HepG2 (cell line): Measurements from ENCODE around the gene IFT57. TPM values are rescaled to one million over a fixed set of nuclear protein-coding genes. Genes with fewer than 3 reads are reported as not detected.
A peak's percentile ranks its signal among the peaks of the same experiment; 100 is the strongest.

Experiments used
- AGO1 ChIP-seq: fragments of 200-400 bp; formaldehyde crosslinking; IDR thresholded peaks from 2 replicates; pipeline ENCODE4 v1.6.1; 2017; ENCODE audit warnings: mild to moderate bottlenecking, low read depth, low read length, moderate library complexity; ENCODE audit not compliant: poor library complexity, severe bottlenecking
- DRAP1 ChIP-seq: IDR thresholded peaks from 2 replicates; pipeline ENCODE4 v1.6.1; 2016; ENCODE audit warnings: missing genetic modification reagents, missing compliant biosample characterization
- KAT7 ChIP-seq: IDR thresholded peaks from 2 replicates; pipeline ENCODE4 v1.6.1; 2018; ENCODE audit warnings: borderline replicate concordance, missing compliant biosample characterization
- KDM2A ChIP-seq: sonication (generic); formaldehyde crosslinking; IDR thresholded peaks from 2 replicates; pipeline ENCODE4 v1.4.0; 2020; ENCODE audit warnings: low read depth, missing genetic modification reagents, borderline replicate concordance
- NFKB2 ChIP-seq: sonication (generic); formaldehyde crosslinking; IDR thresholded peaks from 2 replicates; pipeline ENCODE4 v1.4.0; 2020; ENCODE audit warnings: missing genetic modification reagents, borderline replicate concordance
- NONO ChIP-seq, 2 experiments: fragments of 450-650 bp in 1 of 2; sonication (generic) in 1 of 2; formaldehyde crosslinking in 1 of 2; IDR thresholded peaks in 1 of 2; conservative IDR thresholded peaks in 1 of 2; 2 replicates each; pipeline versions ENCODE4 v1.6.1 to v1.8.0; 2017 to 2022; ENCODE audit warnings: mild to moderate bottlenecking in 1 of 2, missing genetic modification reagents in 1 of 2, moderate library complexity in 1 of 2
- PAXIP1 ChIP-seq: sonication (generic); formaldehyde crosslinking; conservative IDR thresholded peaks from 2 replicates; pipeline ENCODE4 v1.4.0; 2020; ENCODE audit warnings: mild to moderate bottlenecking, missing genetic modification reagents, moderate library complexity
- TRIM22 ChIP-seq: fragments of 450-650 bp; IDR thresholded peaks from 2 replicates; pipeline ENCODE4 v1.6.1; 2017
- ZBTB2 ChIP-seq: sonication (generic); formaldehyde crosslinking; IDR thresholded peaks from 2 replicates; pipeline ENCODE4 v1.8.0; 2022; ENCODE audit warnings: low read depth, missing genetic modification reagents
- ZHX1 ChIP-seq: sonication (generic); formaldehyde crosslinking; IDR thresholded peaks from 2 replicates; pipeline ENCODE4 v1.8.1; 2022; ENCODE audit warnings: low read depth, mild to moderate bottlenecking, missing genetic modification reagents
- ZNF160 ChIP-seq: sonication (generic); formaldehyde crosslinking; IDR thresholded peaks from 2 replicates; pipeline ENCODE4 v1.8.0; 2022; ENCODE audit warnings: mild to moderate bottlenecking, inconsistent platforms, missing genetic modification reagents
- ZNF256 ChIP-seq: sonication (generic); formaldehyde crosslinking; conservative IDR thresholded peaks from 2 replicates; pipeline ENCODE4 v1.4.0; 2020; ENCODE audit warnings: missing genetic modification reagents
- ZNF414 ChIP-seq: sonication (generic); formaldehyde crosslinking; IDR thresholded peaks from 2 replicates; pipeline ENCODE4 v1.5.0; 2020; ENCODE audit warnings: missing genetic modification reagents
- ZNF781 ChIP-seq: sonication (generic); formaldehyde crosslinking; IDR thresholded peaks from 2 replicates; pipeline ENCODE4 v1.5.1; 2020; ENCODE audit warnings: borderline replicate concordance, mild to moderate bottlenecking, missing genetic modification reagents; ENCODE audit errors: not compliant biosample characterization
- polyA plus RNA-seq, 8 experiments: library from polyadenylated mRNA; depleted of rRNA in 3 of 8; stranded (reverse) in 7 of 8; unstranded in 1 of 8; fragments of >200 nt; fragmentation: Illumina TruSeq in 4 of 8; extraction: Trizol in 4 of 8; gene quantifications; 2 replicates each; pipeline versions ENCODE4 v1.2.1 to v1.2.3, GENCODE V29; 2011 to 2016; ENCODE audit warnings: low read depth in 4 of 8, missing spikeins in 1 of 8, mixed read lengths in 1 of 8; ENCODE audit not compliant: insufficient read depth in 1 of 8
- total RNA-seq, 5 experiments: library from RNA; depleted of rRNA; stranded (reverse); fragments of >200 nt; fragmentation: Illumina TruSeq; extraction: Trizol; gene quantifications; 2 replicates each; pipeline ENCODE4 v1.2.3, GENCODE V29; 2016; ENCODE audit warnings: low read depth in 1 of 5

The IFT57 gene
- total and polyA plus RNA-seq, 2 of the 13 experiments (the other 11 are each of a cell fraction or from before 2014, with no cell fraction given): 5.5 to 14.5 TPM

GRCh38 chr3:108221911-108222852 is at the start of gene IFT57 (continued):
- TF ChIP-seq NONO (IDR thresholded peaks at IDR 0.05): no peak
- TF ChIP-seq NONO (CRISPR knock-in tag; conservative IDR thresholded peaks at IDR 0.05): 0 out of 2 replicates have a peak, but pooled peaks have one; percentile 31
- peak; percentile 59; the same call in 1 of the 2 replicates for TF ChIP-seq ZNF256 (CRISPR knock-in tag)
- TF ChIP-seq ZNF160 (CRISPR knock-in tag): peak; percentile 70; the same call in 1 of the 2 replicates
- peak; percentile 48 for TF ChIP-seq ZNF781 (CRISPR knock-in tag)
- peak; percentile 71; the same call in 1 of the 2 replicates for TF ChIP-seq KAT7 (CRISPR knock-in tag)
- 0 out of 2 replicates have a peak, but pooled peaks have one; percentile 21 for TF ChIP-seq ZNF414 (CRISPR knock-in tag)
- TF ChIP-seq DRAP1 (CRISPR knock-in tag): peak; percentile 45; the same call in 1 of the 2 replicates
- TF ChIP-seq ZBTB2 (CRISPR knock-in tag): no peak
- 0 out of 2 replicates have a peak, but pooled peaks have one; percentile 68 for TF ChIP-seq ZHX1
- no peak for TF ChIP-seq TRIM22
- no peak for TF ChIP-seq AGO1
- TF ChIP-seq NFKB2 (CRISPR knock-in tag): peak; percentile 73; the same call in 1 of the 2 replicates
- TF ChIP-seq PAXIP1 (CRISPR knock-in tag): no peak; the same call in 1 of the 2 replicates
- TF ChIP-seq KDM2A: peak; percentile 51; the same call in 1 of the 2 replicates
